Esophagus squamous epithelium (tissue), 4 donors: ENCODE data around the gene TRIM21.
"Not testable (repeated sequence)": the region's sequence is repeated elsewhere in the genome, so short reads cannot be mapped to it uniquely, and the experiment has no call there.

Source experiments
- POLR2A ChIP-seq, 4 donors: fragments of 450-650 bp; IDR thresholded peaks; one replicate each; pipeline ENCODE4 v1.6.1; 2017; ENCODE audit warnings: antibody characterized with exemption in 4 of 4, mild to moderate bottlenecking in 4 of 4, moderate library complexity in 3 of 4
- TF ChIP-seq, protein P1 (sequence below), 6 experiments: fragments of 450-650 bp in 4 of 6; fragments of 200-600 bp in 2 of 6; sonication (generic) in 2 of 6; IDR thresholded peaks; one replicate each; pipeline ENCODE4 v1.5.1; 2016 to 2019; ENCODE audit warnings: antibody characterized with exemption in 6 of 6, mild to moderate bottlenecking in 4 of 6, moderate library complexity in 4 of 6

- TF ChIP-seq, protein P1, sequence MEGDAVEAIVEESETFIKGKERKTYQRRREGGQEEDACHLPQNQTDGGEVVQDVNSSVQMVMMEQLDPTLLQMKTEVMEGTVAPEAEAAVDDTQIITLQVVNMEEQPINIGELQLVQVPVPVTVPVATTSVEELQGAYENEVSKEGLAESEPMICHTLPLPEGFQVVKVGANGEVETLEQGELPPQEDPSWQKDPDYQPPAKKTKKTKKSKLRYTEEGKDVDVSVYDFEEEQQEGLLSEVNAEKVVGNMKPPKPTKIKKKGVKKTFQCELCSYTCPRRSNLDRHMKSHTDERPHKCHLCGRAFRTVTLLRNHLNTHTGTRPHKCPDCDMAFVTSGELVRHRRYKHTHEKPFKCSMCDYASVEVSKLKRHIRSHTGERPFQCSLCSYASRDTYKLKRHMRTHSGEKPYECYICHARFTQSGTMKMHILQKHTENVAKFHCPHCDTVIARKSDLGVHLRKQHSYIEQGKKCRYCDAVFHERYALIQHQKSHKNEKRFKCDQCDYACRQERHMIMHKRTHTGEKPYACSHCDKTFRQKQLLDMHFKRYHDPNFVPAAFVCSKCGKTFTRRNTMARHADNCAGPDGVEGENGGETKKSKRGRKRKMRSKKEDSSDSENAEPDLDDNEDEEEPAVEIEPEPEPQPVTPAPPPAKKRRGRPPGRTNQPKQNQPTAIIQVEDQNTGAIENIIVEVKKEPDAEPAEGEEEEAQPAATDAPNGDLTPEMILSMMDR (IDR thresholded peaks at IDR 0.05): not testable (repeated sequence)
- TF ChIP-seq POLR2A (IDR thresholded peaks at IDR 0.05): not testable (repeated sequence)
These were observed 12.7 kb upstream of the TRIM21 start for GRCh38 chr11:4406206-4406605.
